K562 (cell line): ENCODE data around the gene ATP6V1F.

Experiments used
- ETV1 ChIP-seq: fragments of 450-650 bp; conservative IDR thresholded peaks from 2 replicates; pipeline ENCODE4 v1.6.1; 2016; ENCODE audit warnings: missing genetic modification characterization, control low read depth, low read depth, missing compliant biosample characterization
- POLR2A ChIP-seq: fragments of 450-650 bp; conservative IDR thresholded peaks from 2 replicates; pipeline ENCODE4 v1.6.1; 2016
- SIN3A ChIP-seq, 2 experiments: fragments of 150-350 bp in 1 of 2; IDR thresholded peaks; 2 replicates each; pipeline ENCODE4 v1.6.1; 2011 to 2016; ENCODE audit warnings: borderline replicate concordance in 2 of 2, low read depth in 2 of 2, low read length in 2 of 2, mild to moderate bottlenecking in 2 of 2, moderate library complexity in 2 of 2; ENCODE audit not compliant: control insufficient read depth in 1 of 2
- SREBF2 ChIP-seq: sonication (generic); formaldehyde crosslinking; IDR thresholded peaks from 2 replicates; pipeline ENCODE4 v1.4.0; 2020; ENCODE audit warnings: mild to moderate bottlenecking, missing genetic modification reagents
- SRSF3 ChIP-seq: fragments of 200-400 bp; formaldehyde crosslinking; IDR thresholded peaks from 2 replicates; pipeline ENCODE4 v1.6.1; 2016; ENCODE audit warnings: mild to moderate bottlenecking, low read length, moderate library complexity; ENCODE audit not compliant: insufficient read depth
- TRIM24 ChIP-seq, 2 experiments: fragments of 450-650 bp; IDR thresholded peaks; 2 replicates each; pipeline ENCODE4 v1.6.1; 2016
- ZFP1 ChIP-seq: fragments of 450-650 bp; formaldehyde crosslinking; IDR thresholded peaks from 2 replicates; pipeline ENCODE4 v1.4.0; 2020; ENCODE audit warnings: mild to moderate bottlenecking, mixed read lengths
- TF ChIP-seq, protein P1 (sequence below): fragments of 450-650 bp; conservative IDR thresholded peaks from 2 replicates; pipeline ENCODE4 v1.6.1; 2016; ENCODE audit warnings: missing genetic modification characterization, low read depth, mild to moderate bottlenecking, control low read depth, missing compliant biosample characterization
- TF ChIP-seq, protein P2 (sequence below), 3 experiments: IDR thresholded peaks in 2 of 3; conservative IDR thresholded peaks in 1 of 3; 2 replicates each; pipeline ENCODE4 v1.5.1; 2011 to 2012; ENCODE audit warnings: low read length in 3 of 3, mild to moderate bottlenecking in 3 of 3, control low read depth in 2 of 3, improper control_type of control experiment in 1 of 3, inconsistent platforms in 1 of 3, low read depth in 1 of 3, mixed read lengths in 1 of 3, moderate library complexity in 1 of 3; ENCODE audit not compliant: insufficient read depth in 2 of 3

DNA sequence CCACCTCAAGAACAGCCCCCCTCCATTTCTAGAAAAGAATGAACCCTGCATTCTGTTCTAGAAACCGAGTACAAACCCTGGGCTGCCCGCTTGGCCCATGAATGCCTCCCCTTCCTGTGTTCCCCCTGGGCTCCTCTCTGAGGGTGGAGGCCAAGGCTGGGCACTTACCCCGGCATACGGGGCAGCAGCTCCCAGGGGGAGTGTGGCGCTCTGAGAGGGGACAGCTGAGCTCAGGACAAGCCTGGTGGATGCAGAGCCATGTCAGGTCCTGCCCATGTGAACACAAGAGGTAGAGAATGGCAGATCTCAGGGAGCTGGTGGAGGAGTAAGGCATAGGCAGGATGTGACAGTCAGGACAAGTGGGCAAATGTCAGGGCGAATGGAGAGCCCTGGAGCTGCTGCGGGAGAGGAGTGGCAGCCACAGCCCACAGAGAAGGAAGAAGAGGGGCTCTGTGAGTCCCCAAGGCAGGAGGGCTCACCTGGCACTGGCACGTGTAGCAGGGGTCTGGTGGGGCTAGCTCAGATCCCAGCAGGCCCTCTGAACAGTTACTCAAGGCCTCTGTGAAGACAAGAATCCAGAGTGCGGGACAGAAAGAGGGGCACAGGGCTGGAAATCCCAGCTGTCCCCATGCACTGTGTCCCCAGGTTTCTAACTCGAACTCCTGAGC, 18.9 kb downstream of the ATP6V1F start:
- TF ChIP-seq ETV1 (tag) (no peak), SIN3A (IDR thresholded peaks at IDR 0.05; ENCODE audit: borderline replicate concordance in 2 of 2, control insufficient read depth in 1 of 2, low read depth in 2 of 2, low read length in 2 of 2) (no peak), TRIM24 (IDR thresholded peaks at IDR 0.05) (no peak), SRSF3 (no peak), SREBF2 (CRISPR knock-in tag) (no peak), POLR2A (no peak), ZFP1 (CRISPR knock-in tag) (no peak)
- TF ChIP-seq, protein P1, sequence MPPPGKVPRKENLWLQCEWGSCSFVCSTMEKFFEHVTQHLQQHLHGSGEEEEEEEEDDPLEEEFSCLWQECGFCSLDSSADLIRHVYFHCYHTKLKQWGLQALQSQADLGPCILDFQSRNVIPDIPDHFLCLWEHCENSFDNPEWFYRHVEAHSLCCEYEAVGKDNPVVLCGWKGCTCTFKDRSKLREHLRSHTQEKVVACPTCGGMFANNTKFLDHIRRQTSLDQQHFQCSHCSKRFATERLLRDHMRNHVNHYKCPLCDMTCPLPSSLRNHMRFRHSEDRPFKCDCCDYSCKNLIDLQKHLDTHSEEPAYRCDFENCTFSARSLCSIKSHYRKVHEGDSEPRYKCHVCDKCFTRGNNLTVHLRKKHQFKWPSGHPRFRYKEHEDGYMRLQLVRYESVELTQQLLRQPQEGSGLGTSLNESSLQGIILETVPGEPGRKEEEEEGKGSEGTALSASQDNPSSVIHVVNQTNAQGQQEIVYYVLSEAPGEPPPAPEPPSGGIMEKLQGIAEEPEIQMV (tag): no peak
- TF ChIP-seq, protein P2, sequence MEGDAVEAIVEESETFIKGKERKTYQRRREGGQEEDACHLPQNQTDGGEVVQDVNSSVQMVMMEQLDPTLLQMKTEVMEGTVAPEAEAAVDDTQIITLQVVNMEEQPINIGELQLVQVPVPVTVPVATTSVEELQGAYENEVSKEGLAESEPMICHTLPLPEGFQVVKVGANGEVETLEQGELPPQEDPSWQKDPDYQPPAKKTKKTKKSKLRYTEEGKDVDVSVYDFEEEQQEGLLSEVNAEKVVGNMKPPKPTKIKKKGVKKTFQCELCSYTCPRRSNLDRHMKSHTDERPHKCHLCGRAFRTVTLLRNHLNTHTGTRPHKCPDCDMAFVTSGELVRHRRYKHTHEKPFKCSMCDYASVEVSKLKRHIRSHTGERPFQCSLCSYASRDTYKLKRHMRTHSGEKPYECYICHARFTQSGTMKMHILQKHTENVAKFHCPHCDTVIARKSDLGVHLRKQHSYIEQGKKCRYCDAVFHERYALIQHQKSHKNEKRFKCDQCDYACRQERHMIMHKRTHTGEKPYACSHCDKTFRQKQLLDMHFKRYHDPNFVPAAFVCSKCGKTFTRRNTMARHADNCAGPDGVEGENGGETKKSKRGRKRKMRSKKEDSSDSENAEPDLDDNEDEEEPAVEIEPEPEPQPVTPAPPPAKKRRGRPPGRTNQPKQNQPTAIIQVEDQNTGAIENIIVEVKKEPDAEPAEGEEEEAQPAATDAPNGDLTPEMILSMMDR (IDR thresholded peaks at IDR 0.05 in 2 of 3, conservative IDR thresholded peaks at IDR 0.05 in 1 of 3; ENCODE audit: insufficient read depth in 2 of 3, low read depth in 1 of 3, low read length in 3 of 3): no peak
